ENCODE results near the gene TECPR2.

GRCh38 chr14:102525219-102525928 lies 162.6 kb downstream of the TECPR2 start:
- TF ChIP-seq POLR2A (IDR thresholded peaks at IDR 0.05; ENCODE audit: low read length) (no peak), GATA1 (IDR thresholded peaks at IDR 0.05; ENCODE audit: low read depth, low read length) (no peak)

Measured in erythroblast (primary cell).